ENCODE results near the gene HERC2.
"Not testable (repeated sequence)": the region's sequence is repeated elsewhere in the genome, so short reads cannot be mapped to it uniquely, and the experiment has no call there.

DNA sequence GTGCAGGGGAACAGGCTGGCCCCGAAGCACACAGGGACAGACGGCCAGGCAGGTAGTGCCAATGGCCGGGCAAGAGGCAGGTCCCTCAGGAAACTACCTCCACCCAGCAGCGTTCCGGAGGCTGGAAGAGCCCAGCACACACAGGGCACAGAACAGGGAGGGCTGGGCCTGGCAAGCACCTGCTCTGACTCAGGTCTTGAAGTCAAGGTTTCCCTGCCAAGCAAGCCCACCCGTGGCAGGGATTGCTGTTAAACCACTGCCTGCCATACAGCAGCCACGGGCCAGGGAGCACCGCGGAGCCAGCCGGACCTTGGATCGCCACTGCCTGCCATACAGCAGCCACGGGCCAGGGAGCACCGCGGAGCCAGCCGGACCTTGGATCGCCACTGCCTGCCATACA lies 200.4 kb downstream of the HERC2 start:
- TF ChIP-seq, protein P1, sequence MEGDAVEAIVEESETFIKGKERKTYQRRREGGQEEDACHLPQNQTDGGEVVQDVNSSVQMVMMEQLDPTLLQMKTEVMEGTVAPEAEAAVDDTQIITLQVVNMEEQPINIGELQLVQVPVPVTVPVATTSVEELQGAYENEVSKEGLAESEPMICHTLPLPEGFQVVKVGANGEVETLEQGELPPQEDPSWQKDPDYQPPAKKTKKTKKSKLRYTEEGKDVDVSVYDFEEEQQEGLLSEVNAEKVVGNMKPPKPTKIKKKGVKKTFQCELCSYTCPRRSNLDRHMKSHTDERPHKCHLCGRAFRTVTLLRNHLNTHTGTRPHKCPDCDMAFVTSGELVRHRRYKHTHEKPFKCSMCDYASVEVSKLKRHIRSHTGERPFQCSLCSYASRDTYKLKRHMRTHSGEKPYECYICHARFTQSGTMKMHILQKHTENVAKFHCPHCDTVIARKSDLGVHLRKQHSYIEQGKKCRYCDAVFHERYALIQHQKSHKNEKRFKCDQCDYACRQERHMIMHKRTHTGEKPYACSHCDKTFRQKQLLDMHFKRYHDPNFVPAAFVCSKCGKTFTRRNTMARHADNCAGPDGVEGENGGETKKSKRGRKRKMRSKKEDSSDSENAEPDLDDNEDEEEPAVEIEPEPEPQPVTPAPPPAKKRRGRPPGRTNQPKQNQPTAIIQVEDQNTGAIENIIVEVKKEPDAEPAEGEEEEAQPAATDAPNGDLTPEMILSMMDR (IDR thresholded peaks at IDR 0.05; ENCODE audit: low read depth, low read length, missing input control) = not testable (repeated sequence)
- TF ChIP-seq RAD21 (IDR thresholded peaks at IDR 0.05); ZBTB33 (IDR thresholded peaks at IDR 0.05); MAX (IDR thresholded peaks at IDR 0.05); EGR1 (IDR thresholded peaks at IDR 0.05; ENCODE audit: low read depth in 2 of 2); YY1 (IDR thresholded peaks at IDR 0.05); JUND (IDR thresholded peaks at IDR 0.05); FOXA1 (IDR thresholded peaks at IDR 0.05); SP1 (IDR thresholded peaks at IDR 0.05); GABPA (IDR thresholded peaks at IDR 0.05 in 1 of 2, conservative IDR thresholded peaks at IDR 0.05 in 1 of 2); NR2F2 (IDR thresholded peaks at IDR 0.05); TAF1 (conservative IDR thresholded peaks at IDR 0.05): not testable (repeated sequence)
- TF ChIP-seq, protein P2, sequence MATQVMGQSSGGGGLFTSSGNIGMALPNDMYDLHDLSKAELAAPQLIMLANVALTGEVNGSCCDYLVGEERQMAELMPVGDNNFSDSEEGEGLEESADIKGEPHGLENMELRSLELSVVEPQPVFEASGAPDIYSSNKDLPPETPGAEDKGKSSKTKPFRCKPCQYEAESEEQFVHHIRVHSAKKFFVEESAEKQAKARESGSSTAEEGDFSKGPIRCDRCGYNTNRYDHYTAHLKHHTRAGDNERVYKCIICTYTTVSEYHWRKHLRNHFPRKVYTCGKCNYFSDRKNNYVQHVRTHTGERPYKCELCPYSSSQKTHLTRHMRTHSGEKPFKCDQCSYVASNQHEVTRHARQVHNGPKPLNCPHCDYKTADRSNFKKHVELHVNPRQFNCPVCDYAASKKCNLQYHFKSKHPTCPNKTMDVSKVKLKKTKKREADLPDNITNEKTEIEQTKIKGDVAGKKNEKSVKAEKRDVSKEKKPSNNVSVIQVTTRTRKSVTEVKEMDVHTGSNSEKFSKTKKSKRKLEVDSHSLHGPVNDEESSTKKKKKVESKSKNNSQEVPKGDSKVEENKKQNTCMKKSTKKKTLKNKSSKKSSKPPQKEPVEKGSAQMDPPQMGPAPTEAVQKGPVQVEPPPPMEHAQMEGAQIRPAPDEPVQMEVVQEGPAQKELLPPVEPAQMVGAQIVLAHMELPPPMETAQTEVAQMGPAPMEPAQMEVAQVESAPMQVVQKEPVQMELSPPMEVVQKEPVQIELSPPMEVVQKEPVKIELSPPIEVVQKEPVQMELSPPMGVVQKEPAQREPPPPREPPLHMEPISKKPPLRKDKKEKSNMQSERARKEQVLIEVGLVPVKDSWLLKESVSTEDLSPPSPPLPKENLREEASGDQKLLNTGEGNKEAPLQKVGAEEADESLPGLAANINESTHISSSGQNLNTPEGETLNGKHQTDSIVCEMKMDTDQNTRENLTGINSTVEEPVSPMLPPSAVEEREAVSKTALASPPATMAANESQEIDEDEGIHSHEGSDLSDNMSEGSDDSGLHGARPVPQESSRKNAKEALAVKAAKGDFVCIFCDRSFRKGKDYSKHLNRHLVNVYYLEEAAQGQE (IDR thresholded peaks at IDR 0.05) = not testable (repeated sequence)
- TF ChIP-seq, protein P3, sequence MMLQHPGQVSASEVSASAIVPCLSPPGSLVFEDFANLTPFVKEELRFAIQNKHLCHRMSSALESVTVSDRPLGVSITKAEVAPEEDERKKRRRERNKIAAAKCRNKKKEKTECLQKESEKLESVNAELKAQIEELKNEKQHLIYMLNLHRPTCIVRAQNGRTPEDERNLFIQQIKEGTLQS (IDR thresholded peaks at IDR 0.05) = not testable (repeated sequence)
